ENCODE data around the gene PRPF18.

Gene PRPF18

GRCh38 chr10:13659887-13660550 is 73.3 kb downstream of the PRPF18 start:
- H3K27me3 ChIP-seq = peaks cover 37% of the 10 kb centered on the region
- peak; percentile 85 for TF ChIP-seq CTCF (IDR thresholded peaks at IDR 0.05; ENCODE audit: low read depth, low read length)
- H3K4me1 ChIP-seq = no peaks in the 10 kb centered on the region
- H3K9me3 ChIP-seq = no peaks in the 10 kb centered on the region
- H3K4me3 ChIP-seq (ENCODE audit: low read depth, low read length) = no peak overlapping the region
- no peaks in the 10 kb centered on the region for H3K36me3 ChIP-seq
- DNase-seq = peak; percentile 48

GRCh38 chr10:13660551-13660920 is 73.8 kb downstream of the PRPF18 start:
- no peak for DNase-seq
- H3K36me3 ChIP-seq = no peaks in the 10 kb centered on the region
- no peak overlapping the region for H3K4me3 ChIP-seq (ENCODE audit: low read depth, low read length)
- no peak for TF ChIP-seq CTCF (IDR thresholded peaks at IDR 0.05; ENCODE audit: low read depth, low read length)
- H3K27me3 ChIP-seq = peaks cover 37% of the 10 kb centered on the region
- H3K4me1 ChIP-seq = no peaks in the 10 kb centered on the region
- no peaks in the 10 kb centered on the region for H3K9me3 ChIP-seq

GRCh38 chr10:13661256-13661655 is 74.5 kb downstream of the PRPF18 start:
- no peaks in the 10 kb centered on the region for H3K9me3 ChIP-seq
- H3K4me3 ChIP-seq (ENCODE audit: low read depth, low read length) = no peak overlapping the region
- H3K4me1 ChIP-seq = no peaks in the 10 kb centered on the region
- no peaks in the 10 kb centered on the region for H3K36me3 ChIP-seq
- H3K27me3 ChIP-seq = peaks cover 37% of the 10 kb centered on the region
- DNase-seq = no peak
- no peak for TF ChIP-seq CTCF (IDR thresholded peaks at IDR 0.05; ENCODE audit: low read depth, low read length)

GRCh38 chr10:13665516-13666262 is 78.9 kb downstream of the PRPF18 start:
- no peak for DNase-seq
- TF ChIP-seq CTCF (IDR thresholded peaks at IDR 0.05; ENCODE audit: low read depth, low read length) = no peak
- H3K36me3 ChIP-seq = no peaks in the 10 kb centered on the region
- H3K27me3 ChIP-seq = peaks cover 28% of the 10 kb centered on the region
- H3K4me3 ChIP-seq (ENCODE audit: low read depth, low read length) = no peak overlapping the region
- no peaks in the 10 kb centered on the region for H3K9me3 ChIP-seq
- no peaks in the 10 kb centered on the region for H3K4me1 ChIP-seq

GRCh38 chr10:13668126-13668525 is 81.4 kb downstream of the PRPF18 start:
- Histone ChIP-seq H3K27me3 (peaks cover 9% of the 10 kb centered on the region), H3K4me3 (ENCODE audit: low read depth, low read length) (no peak overlapping the region), H3K9me3 (no peaks in the 10 kb centered on the region), H3K36me3 (no peaks in the 10 kb centered on the region), H3K4me1 (no peaks in the 10 kb centered on the region)
- DNase-seq = no peak
- TF ChIP-seq CTCF (IDR thresholded peaks at IDR 0.05; ENCODE audit: low read depth, low read length) = no peak
